SK-N-SH treated with all-trans-retinoic acid at 6 μM for 48 hours (cell line): ENCODE results near the gene PTCD3.

Source experiments
- ARNTL ChIP-seq: fragments of 450-650 bp; formaldehyde crosslinking; IDR thresholded peaks from 2 replicates; pipeline ENCODE4 v1.5.0; 2020; ENCODE audit warnings: low read depth, mild to moderate bottlenecking, moderate library complexity, borderline replicate concordance
- CSRNP3 ChIP-seq: fragments of 250-450 bp; sonication (Bioruptor Pico); IDR thresholded peaks from 2 replicates; pipeline ENCODE4 v1.5.1; 2021; ENCODE audit warnings: mild to moderate bottlenecking, moderate library complexity
- PATZ1 ChIP-seq: fragments of 250-450 bp; sonication (Bioruptor Pico); IDR thresholded peaks from 2 replicates; pipeline ENCODE4 v1.8.0; 2020; ENCODE audit warnings: mild to moderate bottlenecking, moderate library complexity, borderline replicate concordance
- PPARA ChIP-seq: fragments of 250-450 bp; sonication (Bioruptor Pico); IDR thresholded peaks from 2 replicates; pipeline ENCODE4 v1.5.0; 2020; ENCODE audit warnings: mild to moderate bottlenecking, borderline replicate concordance
- ZC3H10 ChIP-seq: fragments of 250-450 bp; sonication (Bioruptor Pico); IDR thresholded peaks from 2 replicates; pipeline ENCODE4 v1.5.1; 2021; ENCODE audit warnings: mild to moderate bottlenecking, moderate library complexity
- ZFP3 ChIP-seq: fragments of 250-450 bp; sonication (Bioruptor Pico); IDR thresholded peaks from 2 replicates; pipeline ENCODE4 v1.5.0; 2020; ENCODE audit warnings: mild to moderate bottlenecking, moderate library complexity
- ZNF8 ChIP-seq: fragments of 450-650 bp; formaldehyde crosslinking; IDR thresholded peaks from 2 replicates; pipeline ENCODE4 v1.5.0; 2020; ENCODE audit warnings: mild to moderate bottlenecking, moderate library complexity

- TF ChIP-seq ZC3H10 (CRISPR knock-in tag) (no peak), PATZ1 (no peak), CSRNP3 (CRISPR knock-in tag) (no peak), PPARA (CRISPR knock-in tag) (no peak), ZFP3 (CRISPR knock-in tag) (no peak), ZNF8 (CRISPR knock-in tag) (no peak), ARNTL (no peak)
Observed at GRCh38 chr2:86123328-86123925, 17.4 kb downstream of the PTCD3 start.
